ENCODE measurements around the gene ANKS1B.

- no peak for TF ChIP-seq CTCF (IDR thresholded peaks at IDR 0.05)
- no peak for TF ChIP-seq POLR2AphosphoS5 (IDR thresholded peaks at IDR 0.05; ENCODE audit: low read depth, low read length)
- TF ChIP-seq SIN3A (IDR thresholded peaks at IDR 0.05; ENCODE audit: borderline replicate concordance, insufficient read depth, low read depth, low read length): no peak
- TF ChIP-seq REST (IDR thresholded peaks at IDR 0.05; ENCODE audit: insufficient read depth in 1 of 2, low read depth in 2 of 2, low read length in 1 of 2): no peak
- TF ChIP-seq TCF7L2 (IDR thresholded peaks at IDR 0.05; ENCODE audit: low read depth, low read length): no peak
Measured at GRCh38 chr12:99670635-99671034, 314.1 kb downstream of the ANKS1B start.
